Erythroblast (primary cell): ENCODE measurements around the gene LPAR5.

ENCODE experiments used
- GATA1 ChIP-seq: IDR thresholded peaks from 2 replicates; pipeline ENCODE4 v1.6.1; 2011; ENCODE audit warnings: low read depth, mild to moderate bottlenecking, control low read depth, low read length, moderate library complexity
- POLR2A ChIP-seq: IDR thresholded peaks from 2 replicates; pipeline ENCODE4 v1.6.1; 2011; ENCODE audit warnings: mild to moderate bottlenecking, low read length

DNA sequence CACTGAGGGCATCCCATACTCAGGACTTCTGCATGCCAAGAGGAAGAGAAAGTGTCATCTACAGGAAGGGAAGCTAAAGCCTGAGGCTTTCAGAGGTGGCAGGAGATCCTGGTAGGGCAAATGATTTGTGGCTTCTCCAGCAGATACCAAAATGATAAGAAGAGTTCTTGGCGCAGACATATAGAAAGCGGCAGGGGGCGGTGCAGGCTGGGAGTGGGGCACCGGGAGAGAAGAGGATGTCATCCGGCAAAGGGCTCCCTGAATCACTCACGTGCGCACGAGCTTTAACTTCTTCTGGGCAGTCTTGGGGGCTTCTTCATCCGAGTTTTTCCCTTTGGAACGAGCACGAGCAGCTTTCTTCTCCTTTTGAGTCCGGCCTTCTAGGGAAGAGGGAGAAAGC, 16.6 kb upstream of the LPAR5 start:
- TF ChIP-seq POLR2A (no peak), GATA1 (no peak)
